Measurements from ENCODE around the gene RAVER1. TPM values are rescaled to one million over a fixed set of nuclear protein-coding genes. Genes with fewer than 3 reads are reported as not detected.

Gene RAVER1
- polyA plus RNA-seq, 1 donor, result 10.9 TPM

DNA sequence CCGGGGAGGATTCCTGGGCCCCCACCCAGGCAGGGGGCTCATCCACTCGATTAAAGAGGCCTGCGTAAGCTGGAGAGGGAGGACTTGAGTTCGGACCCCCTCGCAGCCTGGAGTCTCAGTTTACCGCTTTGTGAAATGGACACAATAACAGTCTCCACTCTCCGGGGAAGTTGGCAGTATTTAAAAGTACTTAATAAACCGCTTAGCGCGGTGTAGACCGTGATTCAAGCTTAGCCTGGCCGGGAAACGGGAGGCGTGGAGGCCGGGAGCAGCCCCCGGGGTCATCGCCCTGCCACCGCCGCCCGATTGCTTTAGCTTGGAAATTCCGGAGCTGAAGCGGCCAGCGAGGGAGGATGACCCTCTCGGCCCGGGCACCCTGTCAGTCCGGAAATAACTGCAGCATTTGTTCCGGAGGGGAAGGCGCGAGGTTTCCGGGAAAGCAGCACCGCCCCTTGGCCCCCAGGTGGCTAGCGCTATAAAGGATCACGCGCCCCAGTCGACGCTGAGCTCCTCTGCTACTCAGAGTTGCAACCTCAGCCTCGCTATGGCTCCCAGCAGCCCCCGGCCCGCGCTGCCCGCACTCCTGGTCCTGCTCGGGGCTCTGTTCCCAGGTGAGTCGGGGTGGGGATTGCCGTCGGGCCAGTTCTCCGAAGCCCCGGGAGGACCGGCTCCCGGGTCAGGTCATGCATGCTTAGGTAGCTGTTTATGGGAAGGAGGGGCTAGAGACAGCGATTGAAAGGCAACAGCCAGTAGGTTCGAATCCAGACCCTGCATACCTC is 62.5 kb downstream of the RAVER1 start, which contains the start of gene ICAM1:
TSS of gene ICAM1 (plus strand) at position 505 of the 779 bp plus-strand sequence. CDS start at position 545, 40 bp downstream.
- DNase-seq (ENCODE audit: low read depth), result no peak

DNA sequence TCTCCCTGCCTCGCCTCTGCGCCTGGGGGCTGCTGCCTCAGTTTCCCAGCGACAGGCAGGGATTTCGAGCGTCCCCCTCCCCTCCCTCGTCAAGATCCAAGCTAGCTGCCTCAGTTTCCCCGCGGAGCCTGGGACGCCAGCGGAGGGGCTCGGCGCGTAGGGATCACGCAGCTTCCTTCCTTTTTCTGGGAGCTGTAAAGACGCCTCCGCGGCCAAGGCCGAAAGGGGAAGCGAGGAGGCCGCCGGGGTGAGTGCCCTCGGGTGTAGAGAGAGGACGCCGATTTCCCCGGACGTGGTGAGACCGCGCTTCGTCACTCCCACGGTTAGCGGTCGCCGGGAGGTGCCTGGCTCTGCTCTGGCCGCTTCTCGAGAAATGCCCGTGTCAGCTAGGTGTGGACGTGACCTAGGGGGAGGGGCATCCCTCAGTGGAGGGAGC is 63.1 kb downstream of the RAVER1 start:
- no peak for DNase-seq (ENCODE audit: low read depth)

DNA sequence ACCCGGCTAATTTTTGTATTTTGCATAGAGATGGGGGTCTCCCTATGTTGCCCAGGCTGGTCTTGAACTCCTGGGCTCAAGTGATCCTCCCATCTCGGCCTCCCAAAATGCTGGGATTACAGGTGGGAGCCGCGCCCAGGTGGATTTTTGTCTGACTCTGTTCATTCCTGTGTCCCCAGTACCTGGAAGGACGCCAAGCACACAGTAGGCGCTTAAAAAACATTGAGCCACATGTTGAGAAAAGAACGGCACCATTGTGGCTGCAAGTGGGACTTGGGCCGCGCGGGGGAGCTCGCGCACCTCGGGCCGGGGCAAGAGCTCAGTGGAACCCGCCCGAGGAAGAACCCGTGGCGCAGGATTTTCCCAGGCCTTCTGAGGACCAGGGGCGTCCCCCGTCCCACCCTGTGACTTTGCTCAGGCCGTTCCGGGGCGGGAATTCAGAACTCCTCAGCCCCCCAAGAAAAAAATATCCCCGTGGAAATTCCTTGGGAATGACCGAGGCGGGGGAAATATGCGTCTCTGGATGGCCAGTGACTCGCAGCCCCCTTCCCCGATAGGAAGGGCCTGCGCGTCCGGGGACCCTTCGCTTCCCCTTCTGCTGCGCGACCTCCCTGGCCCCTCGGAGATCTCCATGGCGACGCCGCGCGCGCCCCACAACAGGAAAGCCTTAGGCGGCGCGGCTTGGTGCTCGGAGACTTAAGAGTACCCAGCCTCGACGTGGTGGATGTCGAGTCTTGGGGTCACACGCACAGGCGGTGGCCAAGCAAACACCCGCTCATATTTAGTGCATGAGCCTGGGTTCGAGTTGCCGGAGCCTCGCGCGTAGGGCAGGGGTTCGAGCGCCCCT is 63.8 kb downstream of the RAVER1 start:
- no peak for DNase-seq (ENCODE audit: low read depth)

DNA sequence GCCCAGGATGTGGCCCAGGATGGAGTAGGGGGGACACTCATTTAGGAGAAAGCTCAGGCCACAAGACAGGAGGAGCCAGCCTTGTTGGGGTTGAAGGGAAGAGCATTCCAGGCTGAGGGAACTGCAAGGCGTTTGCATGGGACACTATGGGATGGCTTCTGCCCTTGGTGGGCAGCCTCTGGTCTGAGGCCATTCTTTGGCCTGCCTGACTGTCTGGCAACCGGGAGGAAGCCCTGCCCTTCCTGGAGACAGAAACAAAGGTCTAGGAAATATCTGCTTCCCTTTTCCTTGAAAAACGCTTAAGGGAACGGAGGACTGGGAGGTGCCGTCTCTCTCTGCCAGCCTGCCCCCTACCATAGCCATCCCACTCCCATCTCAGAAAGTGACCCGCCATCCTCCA is 65.3 kb downstream of the RAVER1 start:
- no peak for DNase-seq (ENCODE audit: low read depth)

DNA sequence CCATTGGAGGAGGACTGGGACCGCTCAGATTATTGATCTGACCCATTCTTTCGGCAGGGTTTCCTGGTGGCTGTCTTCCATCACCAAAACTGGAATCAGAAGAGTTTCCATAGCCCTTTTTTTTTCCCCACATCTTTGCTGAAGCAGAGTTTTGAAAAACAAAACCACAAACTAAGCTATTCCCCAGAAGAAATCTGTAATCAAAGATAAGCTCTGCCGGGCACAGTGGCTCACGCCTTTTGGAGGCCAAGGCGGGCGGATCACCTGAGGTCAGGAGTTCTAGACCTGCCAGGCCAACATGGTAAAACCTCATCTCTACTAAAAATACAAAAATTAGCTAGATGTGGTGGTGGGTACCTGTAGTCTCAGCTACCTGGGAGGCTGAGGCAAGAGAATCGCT is 66.6 kb downstream of the RAVER1 start:
- DNase-seq (ENCODE audit: low read depth), result no peak

Other genes starting within 250 kb of the RAVER1 start
- gene SHFL, start 247.2 kb downstream of the RAVER1 start, polyA plus RNA-seq (ENCODE audit: insufficient read length), result 9.8 TPM
- 3.9 TPM for gene ANGPTL6, start 230.9 kb downstream of the RAVER1 start, polyA plus RNA-seq (ENCODE audit: insufficient read length)
- 28.5 TPM for gene PPAN, start 227.2 kb downstream of the RAVER1 start, polyA plus RNA-seq (ENCODE audit: insufficient read length)
- 13.6 TPM for gene P2RY11, start 221.8 kb downstream of the RAVER1 start, polyA plus RNA-seq (ENCODE audit: insufficient read length)
- gene EIF3G, start 213.6 kb downstream of the RAVER1 start, polyA plus RNA-seq (ENCODE audit: insufficient read length), result 267 TPM
- 61.4 TPM for gene DNMT1, start 138.6 kb downstream of the RAVER1 start, polyA plus RNA-seq (ENCODE audit: insufficient read length)
- 12.0 TPM for gene S1PR2, start 102.2 kb downstream of the RAVER1 start, polyA plus RNA-seq (ENCODE audit: insufficient read length)
- 32.0 TPM for gene MRPL4, start 81.3 kb downstream of the RAVER1 start, polyA plus RNA-seq (ENCODE audit: insufficient read length)
- gene ICAM1, start 62.4 kb downstream of the RAVER1 start, polyA plus RNA-seq (ENCODE audit: insufficient read length), result 6.3 TPM
- 0.25 TPM for gene ICAM4, start 46.6 kb downstream of the RAVER1 start, polyA plus RNA-seq (ENCODE audit: insufficient read length)
- 0.18 TPM for gene ICAM5, start 43.6 kb downstream of the RAVER1 start, polyA plus RNA-seq (ENCODE audit: insufficient read length)
- 3.4 TPM for gene ZGLP1, start 23.7 kb downstream of the RAVER1 start, polyA plus RNA-seq (ENCODE audit: insufficient read length)
- gene FDX2, start 17.5 kb downstream of the RAVER1 start, polyA plus RNA-seq (ENCODE audit: insufficient read length), result 20.0 TPM
- gene ICAM3, start 6.1 kb upstream of the RAVER1 start, polyA plus RNA-seq (ENCODE audit: insufficient read length), result 4.9 TPM
- 74.5 TPM for gene TYK2, start 47.0 kb upstream of the RAVER1 start, polyA plus RNA-seq (ENCODE audit: insufficient read length)
- gene CDC37, start 70.0 kb upstream of the RAVER1 start, polyA plus RNA-seq (ENCODE audit: insufficient read length), result 133 TPM
- gene PDE4A, start 87.0 kb upstream of the RAVER1 start, polyA plus RNA-seq (ENCODE audit: insufficient read length), result 3.3 TPM
- gene KEAP1, start 169.8 kb upstream of the RAVER1 start, polyA plus RNA-seq (ENCODE audit: insufficient read length), result 66.1 TPM
- 1.1 TPM for gene S1PR5, start 183.9 kb upstream of the RAVER1 start, polyA plus RNA-seq (ENCODE audit: insufficient read length)
- 22.7 TPM for gene ATG4D, start 210.4 kb upstream of the RAVER1 start, polyA plus RNA-seq (ENCODE audit: insufficient read length)
- gene KRI1, start 232.5 kb upstream of the RAVER1 start, polyA plus RNA-seq (ENCODE audit: insufficient read length), result 22.0 TPM
- 15.1 TPM for gene CDKN2D, start 235.4 kb upstream of the RAVER1 start, polyA plus RNA-seq (ENCODE audit: insufficient read length)